HUDEP-2 (cell line): ENCODE measurements around the gene PAQR5.
"Not testable (repeated sequence)": the region's sequence is repeated elsewhere in the genome, so short reads cannot be mapped to it uniquely, and the experiment has no call there.

Source experiments
- DNase-seq, 76 experiments: peaks; one replicate each; lab custom pipeline; 2025; ENCODE audit not compliant: unreplicated experiment in 76 of 76; lab: John Stamatoyannopoulos, UW

PAQR5 gene

GRCh38 chr15:69344238-69344637, 45.5 kb downstream of the PAQR5 start:
- no peak for DNase-seq

- DNase-seq = no peak
Measured at GRCh38 chr15:69346112-69346511, 47.4 kb downstream of the PAQR5 start.

- DNase-seq = no peak
Measured at GRCh38 chr15:69351333-69351732, 52.6 kb downstream of the PAQR5 start.

- DNase-seq = peak in 62 of 76 experiments; percentile 7 to 75 (median 44)
Measured at GRCh38 chr15:69351884-69352283, 53.2 kb downstream of the PAQR5 start.

- no peak for DNase-seq
Measured at GRCh38 chr15:69357773-69358771, 59.4 kb downstream of the PAQR5 start.

GRCh38 chr15:69358850-69359249, 60.1 kb downstream of the PAQR5 start:
- DNase-seq = no peak

- peak in 7 of 76 experiments; percentile 16 to 49 (median 19) for DNase-seq
Measured at GRCh38 chr15:69359722-69360121, 61.0 kb downstream of the PAQR5 start.

- no peak for DNase-seq
Measured at GRCh38 chr15:69360642-69361041, 61.9 kb downstream of the PAQR5 start.

GRCh38 chr15:69367236-69367635, 68.5 kb downstream of the PAQR5 start:
- DNase-seq = no peak

- no peak for DNase-seq
Measured at GRCh38 chr15:69369631-69370030, 70.9 kb downstream of the PAQR5 start.

GRCh38 chr15:69373406-69373805, 74.7 kb downstream of the PAQR5 start:
- no peak for DNase-seq

- DNase-seq = peak in 12 of 76 experiments; percentile 3 to 32 (median 15)
Measured at GRCh38 chr15:69375151-69375790, 76.6 kb downstream of the PAQR5 start.

- DNase-seq = no peak
Measured at GRCh38 chr15:69377216-69377970, 78.7 kb downstream of the PAQR5 start.

- no peak for DNase-seq
Measured at GRCh38 chr15:69380100-69380725, 81.5 kb downstream of the PAQR5 start.

GRCh38 chr15:69380726-69381105, 82.0 kb downstream of the PAQR5 start:
- DNase-seq = no peak

- DNase-seq = not testable (repeated sequence)
Measured at GRCh38 chr15:69382176-69382575, 83.5 kb downstream of the PAQR5 start.

- not testable (repeated sequence) for DNase-seq
Measured at GRCh38 chr15:69384066-69384465, 85.4 kb downstream of the PAQR5 start.

GRCh38 chr15:69384626-69385598, 86.2 kb downstream of the PAQR5 start:
- no peak for DNase-seq

GRCh38 chr15:69385831-69386230, 87.1 kb downstream of the PAQR5 start:
- no peak for DNase-seq
